NB4 (cell line): ENCODE data around the gene CENPV.

Experiments used
- CTCF ChIP-seq: IDR thresholded peaks from one replicate; pipeline ENCODE4 v1.5.1; 2012; ENCODE audit warnings: low read depth, low read length
- MYC ChIP-seq: IDR thresholded peaks from 2 replicates; pipeline ENCODE4 v1.6.1; 2011; ENCODE audit warnings: low read depth, low read length
- POLR2A ChIP-seq: IDR thresholded peaks from 2 replicates; pipeline ENCODE4 v1.6.1; 2011; ENCODE audit warnings: mild to moderate bottlenecking; ENCODE audit not compliant: insufficient read length; ENCODE audit errors: extremely low read depth

DNA sequence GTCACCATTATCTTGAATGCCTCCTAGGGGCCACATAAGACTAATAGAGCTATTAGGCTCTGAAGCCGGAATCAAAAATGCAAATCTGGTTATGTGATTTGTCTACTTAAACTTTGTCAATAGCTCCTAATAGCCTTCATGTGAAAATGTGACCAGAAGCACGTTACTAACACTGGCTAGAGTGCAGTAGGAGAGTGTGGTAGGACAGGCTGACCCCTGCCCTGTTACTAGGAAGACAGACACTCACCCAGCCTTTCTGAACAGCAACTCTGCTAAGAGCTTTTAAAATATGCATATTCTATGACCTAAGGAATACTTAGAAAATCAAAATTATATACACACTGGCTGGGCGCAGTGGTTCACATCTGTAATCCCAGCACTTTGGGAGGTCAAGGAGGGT lies 26.3 kb downstream of the CENPV start:
- TF ChIP-seq POLR2A = no peak
- TF ChIP-seq CTCF = no peak
- TF ChIP-seq MYC = no peak
